ENCODE measurements around the gene TJP1. TPM values are rescaled to one million over a fixed set of nuclear protein-coding genes. Genes with fewer than 3 reads are reported as not detected.

Gene TJP1
- total RNA-seq, 2 donors from 2014 or later = 86.9 to 110 TPM

DNA sequence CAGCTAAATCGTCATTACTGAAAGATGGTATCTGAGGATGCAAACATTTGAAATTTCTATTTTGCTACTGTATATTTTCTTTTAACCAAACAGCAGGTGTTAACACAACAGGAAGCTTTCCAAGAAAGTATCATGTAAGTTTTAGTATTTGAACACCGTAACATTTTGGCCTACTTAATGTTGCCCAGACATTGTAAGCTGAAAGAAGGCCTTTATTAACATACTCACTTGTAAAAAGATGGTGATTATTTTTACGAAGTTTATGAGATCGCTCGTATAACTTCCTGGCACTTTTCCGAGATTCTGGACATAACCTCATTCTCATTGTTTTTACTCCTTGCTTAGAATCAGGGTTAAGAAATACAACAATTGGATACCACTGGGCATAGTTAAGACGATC, 95.7 kb downstream of the TJP1 start:
- Histone ChIP-seq H3K9me3 (peaks cover 4 to 10% of the 10 kb centered on the region in 2 donors), H3K27me3 (no peaks in the 10 kb centered on the region), H3K4me1 (no peaks in the 10 kb centered on the region), H3K4me3 (no peak overlapping the region), H3K27ac (no peak overlapping the region), H3K36me3 (peaks cover 88% of the 10 kb centered on the region)
- DNase-seq (ENCODE audit: low spot score) = no peak
- TF ChIP-seq, protein P1, sequence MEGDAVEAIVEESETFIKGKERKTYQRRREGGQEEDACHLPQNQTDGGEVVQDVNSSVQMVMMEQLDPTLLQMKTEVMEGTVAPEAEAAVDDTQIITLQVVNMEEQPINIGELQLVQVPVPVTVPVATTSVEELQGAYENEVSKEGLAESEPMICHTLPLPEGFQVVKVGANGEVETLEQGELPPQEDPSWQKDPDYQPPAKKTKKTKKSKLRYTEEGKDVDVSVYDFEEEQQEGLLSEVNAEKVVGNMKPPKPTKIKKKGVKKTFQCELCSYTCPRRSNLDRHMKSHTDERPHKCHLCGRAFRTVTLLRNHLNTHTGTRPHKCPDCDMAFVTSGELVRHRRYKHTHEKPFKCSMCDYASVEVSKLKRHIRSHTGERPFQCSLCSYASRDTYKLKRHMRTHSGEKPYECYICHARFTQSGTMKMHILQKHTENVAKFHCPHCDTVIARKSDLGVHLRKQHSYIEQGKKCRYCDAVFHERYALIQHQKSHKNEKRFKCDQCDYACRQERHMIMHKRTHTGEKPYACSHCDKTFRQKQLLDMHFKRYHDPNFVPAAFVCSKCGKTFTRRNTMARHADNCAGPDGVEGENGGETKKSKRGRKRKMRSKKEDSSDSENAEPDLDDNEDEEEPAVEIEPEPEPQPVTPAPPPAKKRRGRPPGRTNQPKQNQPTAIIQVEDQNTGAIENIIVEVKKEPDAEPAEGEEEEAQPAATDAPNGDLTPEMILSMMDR (IDR thresholded peaks at IDR 0.05) = no peak

DNA sequence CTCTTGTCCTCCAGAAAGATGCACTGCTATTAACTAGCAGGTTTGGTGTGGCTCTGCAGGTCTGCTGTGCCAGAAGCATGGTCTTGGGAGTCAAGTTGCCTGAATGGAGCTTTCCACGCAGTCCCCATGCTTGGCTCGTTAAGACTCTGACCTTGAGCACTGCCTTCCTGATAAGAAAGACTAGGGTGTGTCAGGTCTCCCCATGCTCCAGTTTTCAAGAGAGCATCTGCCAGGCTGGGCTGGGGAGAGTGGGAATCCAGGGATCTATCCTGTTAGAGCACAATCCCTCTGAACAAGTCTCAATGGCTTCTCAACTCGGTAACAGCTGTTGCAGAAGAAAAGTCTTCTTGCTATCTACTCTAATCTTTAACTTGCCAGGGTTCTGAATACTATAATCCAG, 98.2 kb downstream of the TJP1 start:
- no peak for DNase-seq (ENCODE audit: low spot score)
- Histone ChIP-seq H3K27ac (no peak overlapping the region), H3K4me1 (no peaks in the 10 kb centered on the region), H3K27me3 (no peaks in the 10 kb centered on the region), H3K4me3 (no peak overlapping the region), H3K36me3 (peaks cover 99% of the 10 kb centered on the region), H3K9me3 (peaks cover 4 to 10% of the 10 kb centered on the region in 2 donors)
- TF ChIP-seq, protein P1 (IDR thresholded peaks at IDR 0.05) = no peak

DNA sequence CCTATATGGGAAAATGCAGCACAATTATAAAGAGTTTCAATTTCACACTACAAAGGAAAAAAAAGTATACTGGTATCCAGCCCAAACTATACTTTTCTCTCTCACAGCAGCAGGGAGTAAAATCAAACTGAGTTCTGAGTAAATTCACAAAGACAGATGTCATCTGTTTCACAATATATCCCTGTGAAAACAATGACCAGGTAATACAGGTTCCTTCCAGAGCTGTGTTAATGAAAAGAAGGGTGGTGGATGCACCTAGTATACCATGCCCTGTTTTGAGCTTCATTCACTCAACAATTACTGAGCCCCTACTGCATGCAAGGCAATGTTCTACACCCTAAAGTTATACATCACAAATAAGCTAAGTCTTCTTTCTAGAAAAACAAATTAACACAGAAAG, 108.5 kb downstream of the TJP1 start:
- DNase-seq (ENCODE audit: low spot score) = no peak
- TF ChIP-seq, protein P1 (IDR thresholded peaks at IDR 0.05) = no peak
- Histone ChIP-seq H3K4me1 (no peaks in the 10 kb centered on the region), H3K9me3 (no peaks in the 10 kb centered on the region), H3K27me3 (no peaks in the 10 kb centered on the region), H3K27ac (no peak overlapping the region), H3K36me3 (peaks cover 85% of the 10 kb centered on the region), H3K4me3 (no peak overlapping the region)

DNA sequence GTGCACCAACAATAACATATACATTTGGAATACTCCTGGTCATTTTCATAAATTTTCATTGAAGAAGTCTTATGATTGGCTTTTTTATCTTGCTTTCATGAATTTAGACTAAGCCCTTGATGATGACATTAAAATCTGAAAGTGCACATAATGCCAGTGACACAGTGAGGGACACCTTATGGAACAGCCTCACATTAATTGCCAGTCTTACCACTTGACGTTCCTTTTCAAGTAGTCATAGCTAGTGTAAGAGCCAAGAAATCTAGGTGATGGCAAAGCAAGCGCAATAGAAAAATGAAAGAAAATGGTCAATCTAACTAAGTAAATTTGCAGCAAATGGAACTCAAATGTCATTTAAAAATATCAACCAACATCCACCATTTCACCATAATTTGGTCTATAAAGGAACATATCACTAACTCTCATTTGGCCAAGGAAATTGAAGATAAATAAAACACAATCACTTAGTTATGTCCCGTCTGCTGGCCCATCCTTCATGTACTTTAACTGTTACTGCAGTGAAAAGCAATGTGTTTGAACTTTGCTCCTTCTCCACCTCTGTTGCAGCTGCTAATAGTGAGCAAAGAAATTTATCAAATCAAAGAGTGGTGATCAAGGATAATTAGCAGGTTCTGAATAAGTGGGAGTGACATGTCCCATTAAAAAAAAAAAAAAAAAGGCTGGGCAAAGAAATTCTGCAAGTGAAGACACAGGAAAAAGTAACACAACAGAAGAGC, 110.0 kb downstream of the TJP1 start:
- no peak for DNase-seq (ENCODE audit: low spot score)
- H3K36me3 ChIP-seq = peaks cover 85% of the 10 kb centered on the region
- no peaks in the 10 kb centered on the region for H3K27me3 ChIP-seq
- H3K27ac ChIP-seq = no peak overlapping the region
- H3K9me3 ChIP-seq = no peaks in the 10 kb centered on the region
- no peak overlapping the region for H3K4me3 ChIP-seq
- H3K4me1 ChIP-seq = no peaks in the 10 kb centered on the region
- TF ChIP-seq, protein P1 (IDR thresholded peaks at IDR 0.05) = no peak

DNA sequence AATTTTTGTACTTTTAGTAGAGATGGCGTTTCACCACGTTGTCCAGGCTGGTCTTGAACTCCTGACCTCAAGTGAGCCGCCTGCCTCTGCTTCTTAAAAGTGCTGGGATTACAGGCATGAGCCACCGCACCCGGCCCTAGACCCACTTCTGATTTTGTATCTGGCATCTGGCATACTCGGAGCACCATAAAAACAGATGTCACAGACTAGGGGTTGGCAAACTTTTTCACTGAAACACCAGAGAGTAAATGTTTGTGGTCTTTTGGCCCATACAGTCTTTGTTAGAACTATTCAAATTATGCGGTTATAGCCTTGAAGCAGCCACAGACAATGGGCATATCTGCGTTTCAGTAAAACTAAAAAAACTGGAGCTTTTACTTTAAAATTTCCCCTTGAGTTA, 110.7 kb downstream of the TJP1 start:
- no peaks in the 10 kb centered on the region for H3K9me3 ChIP-seq
- H3K4me3 ChIP-seq = no peak overlapping the region
- H3K27me3 ChIP-seq = no peaks in the 10 kb centered on the region
- TF ChIP-seq, protein P1 (IDR thresholded peaks at IDR 0.05) = no peak
- H3K4me1 ChIP-seq = no peaks in the 10 kb centered on the region
- peaks cover 85% of the 10 kb centered on the region for H3K36me3 ChIP-seq
- DNase-seq (ENCODE audit: low spot score) = no peak
- H3K27ac ChIP-seq = no peak overlapping the region

DNA sequence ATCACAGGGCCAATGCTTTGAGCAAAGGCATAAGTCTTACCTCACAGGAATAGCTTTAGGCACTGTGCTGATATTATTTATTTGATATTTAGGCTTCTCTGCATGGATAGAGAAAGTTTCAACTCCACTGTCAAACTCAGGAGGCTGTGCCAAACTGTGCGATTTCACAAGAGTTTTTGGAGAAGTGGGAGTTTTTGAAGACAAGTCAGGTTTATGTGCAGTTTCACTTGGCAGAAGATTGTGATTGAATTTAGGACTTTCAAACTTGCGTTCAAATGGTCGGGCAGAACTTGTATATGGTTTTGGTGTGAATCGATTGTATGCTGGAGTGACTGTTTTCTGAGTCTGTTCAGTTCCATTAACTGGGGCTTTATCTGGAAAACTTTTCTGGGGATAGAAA, 113.7 kb downstream of the TJP1 start:
- Histone ChIP-seq H3K36me3 (peaks cover 87% of the 10 kb centered on the region), H3K27ac (no peak overlapping the region), H3K4me3 (no peak overlapping the region), H3K4me1 (no peaks in the 10 kb centered on the region), H3K27me3 (no peaks in the 10 kb centered on the region), H3K9me3 (no peaks in the 10 kb centered on the region)
- no peak for DNase-seq (ENCODE audit: low spot score)
- TF ChIP-seq, protein P1 (IDR thresholded peaks at IDR 0.05) = no peak

Measured in right atrium auricular region (tissue), 2 donors.